HG02763 (cell line): ENCODE results near the gene VWA8.
"Not testable (repeated sequence)": the region's sequence is repeated elsewhere in the genome, so short reads cannot be mapped to it uniquely, and the experiment has no call there.

ENCODE experiments used
- ATAC-seq: cut with Tn5 transposase; IDR thresholded peaks from one replicate; pipeline ENCODE4 v1.9.1; 2021; ENCODE audit warnings: mild to moderate bottlenecking, moderate library complexity; ENCODE audit not compliant: unreplicated experiment

The VWA8 gene

GRCh38 chr13:41859565-41859964 lies 101.3 kb downstream of the VWA8 start:
- no peak for ATAC-seq

- ATAC-seq = no peak
Measured at GRCh38 chr13:41858780-41859179, 102.1 kb downstream of the VWA8 start.

GRCh38 chr13:41854758-41855157 lies 106.2 kb downstream of the VWA8 start:
- no peak for ATAC-seq

GRCh38 chr13:41851351-41851750 lies 109.6 kb downstream of the VWA8 start:
- no peak for ATAC-seq

GRCh38 chr13:41848435-41849255 lies 112.3 kb downstream of the VWA8 start:
- no peak for ATAC-seq

- no peak for ATAC-seq
Measured at GRCh38 chr13:41847216-41847615, 113.7 kb downstream of the VWA8 start.

- no peak for ATAC-seq
Measured at GRCh38 chr13:41842036-41842620, 118.8 kb downstream of the VWA8 start.

- no peak for ATAC-seq
Measured at GRCh38 chr13:41837629-41838028, 123.3 kb downstream of the VWA8 start.

- no peak for ATAC-seq
Measured at GRCh38 chr13:41835871-41836270, 125.0 kb downstream of the VWA8 start.

GRCh38 chr13:41834697-41835096 lies 126.2 kb downstream of the VWA8 start:
- ATAC-seq = not testable (repeated sequence)

- no peak for ATAC-seq
Measured at GRCh38 chr13:41833831-41834230, 127.1 kb downstream of the VWA8 start.

- no peak for ATAC-seq
Measured at GRCh38 chr13:41833201-41833600, 127.7 kb downstream of the VWA8 start.

- ATAC-seq = no peak
Measured at GRCh38 chr13:41827507-41828213, 133.2 kb downstream of the VWA8 start.

- no peak for ATAC-seq
Measured at GRCh38 chr13:41825691-41826090, 135.2 kb downstream of the VWA8 start.

GRCh38 chr13:41823476-41823875 lies 137.4 kb downstream of the VWA8 start:
- no peak for ATAC-seq

GRCh38 chr13:41822560-41822959 lies 138.3 kb downstream of the VWA8 start:
- ATAC-seq = no peak

GRCh38 chr13:41821238-41821594 lies 139.7 kb downstream of the VWA8 start:
- ATAC-seq = no peak

- no peak for ATAC-seq
Measured at GRCh38 chr13:41820581-41821237, 140.2 kb downstream of the VWA8 start.

GRCh38 chr13:41816057-41816456 lies 144.9 kb downstream of the VWA8 start:
- no peak for ATAC-seq

GRCh38 chr13:41813426-41813825 lies 147.5 kb downstream of the VWA8 start:
- ATAC-seq = no peak

- peak; percentile 59 for ATAC-seq
Measured at GRCh38 chr13:41812851-41813250, 148.1 kb downstream of the VWA8 start.
